NCI-H1417 (cell line): ENCODE measurements around the gene DICER1.

ENCODE experiments used
- DNase-seq, 3 experiments: peaks; one replicate each; lab custom pipeline; 2025; lab: John Stamatoyannopoulos, UW

DICER1 gene

DNA sequence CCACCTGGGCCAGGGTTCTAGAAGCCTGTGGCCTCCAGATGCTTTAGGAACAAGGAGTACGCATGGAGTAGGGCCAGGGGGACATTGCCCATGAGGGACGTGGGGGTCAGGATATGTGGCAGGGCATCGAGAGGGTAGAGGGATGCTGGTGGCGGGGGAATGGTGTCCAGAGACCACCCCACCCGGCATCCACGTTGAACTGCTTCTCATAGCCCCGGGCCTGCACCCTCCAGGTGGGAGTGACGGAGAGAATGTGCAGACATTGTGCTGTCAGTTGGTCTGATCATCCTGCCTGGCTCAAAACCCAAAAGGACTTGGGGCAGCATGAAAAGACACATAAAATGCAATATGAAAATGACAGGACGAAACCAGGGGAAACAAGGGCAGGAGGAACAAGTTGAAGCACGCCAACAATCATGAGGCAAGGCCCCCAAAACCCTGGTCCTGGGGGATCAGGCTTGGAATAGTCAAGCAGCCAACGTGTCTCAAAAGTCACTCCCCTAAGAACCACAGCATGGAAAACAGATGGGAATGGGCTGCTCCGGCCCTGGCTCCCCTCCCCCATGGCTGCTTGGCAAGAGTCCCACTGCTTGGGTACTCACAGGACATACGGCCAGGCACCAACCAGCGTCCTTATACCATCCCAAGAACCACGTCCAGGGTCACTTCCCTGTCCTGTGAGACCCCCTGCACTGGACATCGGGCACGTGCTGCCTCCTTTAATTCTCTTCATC lies 117.9 kb downstream of the DICER1 start:
- no peak for DNase-seq

DNA sequence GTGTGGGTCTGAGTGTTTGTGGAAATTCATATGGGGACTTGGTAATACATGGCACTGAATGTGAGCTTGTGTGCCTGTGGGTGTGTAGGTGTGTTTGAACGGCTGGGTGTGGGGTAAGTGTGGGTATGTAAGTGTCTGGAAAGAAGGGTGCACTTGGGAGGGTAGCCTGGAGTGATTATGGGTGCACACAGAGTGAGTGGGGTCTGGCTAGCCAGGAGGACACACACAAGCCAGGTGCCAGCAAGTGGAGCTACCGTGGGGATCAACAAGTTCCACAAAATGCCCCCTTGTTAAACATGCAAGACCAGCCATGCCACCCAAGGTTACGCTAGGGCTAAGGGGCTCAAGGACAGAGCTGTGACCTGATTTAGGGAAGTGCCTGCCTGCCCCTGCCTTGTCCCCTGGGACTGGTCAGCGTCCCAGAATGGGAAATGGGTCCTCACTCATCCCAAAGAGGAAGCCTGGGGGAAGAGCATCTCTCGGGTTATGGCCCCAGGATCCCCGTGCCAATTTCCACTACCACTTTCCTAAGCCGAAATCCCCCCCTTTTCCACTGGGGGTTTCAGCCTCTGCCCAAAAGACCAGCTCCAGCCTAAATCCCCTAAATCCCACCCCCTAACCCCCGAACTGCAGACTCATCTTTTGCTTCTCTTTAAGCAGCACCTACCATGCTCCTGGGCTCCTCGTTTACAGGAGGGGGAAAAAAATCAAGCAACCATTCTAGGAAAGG lies 118.6 kb downstream of the DICER1 start:
- DNase-seq: no peak

DNA sequence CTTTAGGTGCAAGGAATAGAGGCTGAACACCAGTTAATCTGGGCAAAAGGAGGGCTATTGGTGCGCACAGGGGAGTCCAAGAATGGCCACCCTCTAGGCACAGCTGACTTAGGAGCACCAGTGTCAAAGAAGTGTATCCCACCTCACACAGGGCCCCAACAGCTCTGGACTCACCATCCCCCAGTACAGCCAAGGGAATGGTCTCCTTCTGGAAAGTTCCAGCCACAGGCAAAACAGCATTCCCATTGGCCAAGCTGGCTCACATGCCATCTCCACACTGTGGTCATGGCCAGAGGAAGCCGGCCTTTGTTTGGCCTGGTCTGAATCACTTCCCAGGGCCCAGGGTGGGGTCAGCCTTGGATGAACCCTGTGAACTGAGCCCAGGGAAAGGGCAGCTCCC lies 120.1 kb downstream of the DICER1 start:
- no peak for DNase-seq
